Loucy (cell line): ENCODE measurements around the gene TNFRSF19.

Experiments
- H2AFZ ChIP-seq: fragments of 200-600 bp; sonication (generic); 2 replicates; pipeline ENCODE4 v1.6.0; 2016; ENCODE audit warnings: antibody characterized with exemption, mild to moderate bottlenecking, low read length, moderate library complexity
- H3F3A ChIP-seq: fragments of 200-600 bp; 2 replicates; pipeline ENCODE4 v1.6.0; 2016; ENCODE audit warnings: antibody characterized with exemption, low read depth, mild to moderate bottlenecking
- H3K27me3 ChIP-seq: fragments of 200-600 bp; sonication (generic); 2 replicates; pipeline ENCODE4 v1.6.1; 2014; ENCODE audit warnings: low read length, mild to moderate bottlenecking; ENCODE audit not compliant: insufficient read depth, poor library complexity, severe bottlenecking
- H3K36me3 ChIP-seq: fragments of 200-600 bp; sonication (generic); 2 replicates; pipeline ENCODE4 v1.6.1; 2016; ENCODE audit warnings: low read length; ENCODE audit not compliant: insufficient read depth
- H3K4me1 ChIP-seq: fragments of 200-600 bp; sonication (generic); 2 replicates; pipeline ENCODE4 v1.5.1; 2014; ENCODE audit warnings: low read length, mild to moderate bottlenecking; ENCODE audit not compliant: insufficient read depth, poor library complexity, severe bottlenecking
- H3K4me2 ChIP-seq: fragments of 200-600 bp; sonication (generic); 2 replicates; pipeline ENCODE4 v1.6.0; 2014; ENCODE audit warnings: antibody characterized with exemption, low read length, low read depth, mild to moderate bottlenecking; ENCODE audit not compliant: poor library complexity, severe bottlenecking
- H3K4me3 ChIP-seq: fragments of 200-600 bp; sonication (generic); 2 replicates; pipeline ENCODE4 v1.5.1; 2014; ENCODE audit warnings: low read length, mild to moderate bottlenecking, mixed read lengths; ENCODE audit not compliant: poor library complexity, severe bottlenecking
- H3K79me2 ChIP-seq: fragments of 200-600 bp; sonication (generic); 2 replicates; pipeline ENCODE4 v1.6.1; 2014; ENCODE audit warnings: low read length; ENCODE audit not compliant: insufficient read depth
- H3K9ac ChIP-seq: fragments of 200-600 bp; sonication (generic); 2 replicates; pipeline ENCODE4 v1.6.0; 2014; ENCODE audit warnings: mild to moderate bottlenecking, low read depth, low read length, moderate library complexity; ENCODE audit not compliant: poor library complexity, severe bottlenecking
- H3K9me2 ChIP-seq: fragments of 200-600 bp; sonication (generic); replicated peaks from 2 replicates; pipeline ENCODE4 v1.6.1; 2016; ENCODE audit warnings: low read depth, low read length, mixed read lengths
- H3K9me3 ChIP-seq: fragments of 200-600 bp; sonication (generic); 2 replicates; pipeline ENCODE4 v1.6.1; 2014; ENCODE audit warnings: mild to moderate bottlenecking, antibody characterized with exemption, low read length, low read depth; ENCODE audit not compliant: insufficient read depth
- H4K20me1 ChIP-seq: fragments of 200-600 bp; sonication (generic); 2 replicates; pipeline ENCODE4 v1.6.0; 2014; ENCODE audit warnings: antibody characterized with exemption, low read length, mild to moderate bottlenecking; ENCODE audit not compliant: insufficient read depth, poor library complexity, severe bottlenecking
- EZH2phosphoT487 ChIP-seq: fragments of 200-600 bp; IDR thresholded peaks from 2 replicates; pipeline ENCODE4 v1.6.1; 2018; ENCODE audit warnings: antibody characterized with exemption, mild to moderate bottlenecking, moderate library complexity, borderline replicate concordance
- TF ChIP-seq, protein P1 (sequence below): fragments of 200-600 bp; sonication (generic); conservative IDR thresholded peaks from 2 replicates; pipeline ENCODE4 v1.5.1; 2014; ENCODE audit warnings: mild to moderate bottlenecking, antibody characterized with exemption, low read length

TNFRSF19 gene

DNA sequence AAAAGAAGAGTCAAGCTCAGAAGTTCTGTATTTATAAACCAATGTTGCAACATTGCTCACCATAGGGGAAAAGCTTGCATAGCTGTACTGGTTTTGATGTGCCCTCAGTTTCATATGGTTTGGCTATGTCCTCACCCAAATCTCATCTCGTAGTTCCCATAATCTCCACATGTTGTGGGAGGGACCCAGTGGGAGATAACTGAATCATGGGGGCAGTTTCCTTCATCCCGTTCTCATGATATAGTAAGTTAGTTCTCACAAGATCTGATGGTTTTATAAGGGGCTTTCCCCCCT lies 73.9 kb downstream of the TNFRSF19 start:
- no peak overlapping the region for H3K4me2 ChIP-seq
- no peak overlapping the region for H2AFZ ChIP-seq
- TF ChIP-seq, protein P1, sequence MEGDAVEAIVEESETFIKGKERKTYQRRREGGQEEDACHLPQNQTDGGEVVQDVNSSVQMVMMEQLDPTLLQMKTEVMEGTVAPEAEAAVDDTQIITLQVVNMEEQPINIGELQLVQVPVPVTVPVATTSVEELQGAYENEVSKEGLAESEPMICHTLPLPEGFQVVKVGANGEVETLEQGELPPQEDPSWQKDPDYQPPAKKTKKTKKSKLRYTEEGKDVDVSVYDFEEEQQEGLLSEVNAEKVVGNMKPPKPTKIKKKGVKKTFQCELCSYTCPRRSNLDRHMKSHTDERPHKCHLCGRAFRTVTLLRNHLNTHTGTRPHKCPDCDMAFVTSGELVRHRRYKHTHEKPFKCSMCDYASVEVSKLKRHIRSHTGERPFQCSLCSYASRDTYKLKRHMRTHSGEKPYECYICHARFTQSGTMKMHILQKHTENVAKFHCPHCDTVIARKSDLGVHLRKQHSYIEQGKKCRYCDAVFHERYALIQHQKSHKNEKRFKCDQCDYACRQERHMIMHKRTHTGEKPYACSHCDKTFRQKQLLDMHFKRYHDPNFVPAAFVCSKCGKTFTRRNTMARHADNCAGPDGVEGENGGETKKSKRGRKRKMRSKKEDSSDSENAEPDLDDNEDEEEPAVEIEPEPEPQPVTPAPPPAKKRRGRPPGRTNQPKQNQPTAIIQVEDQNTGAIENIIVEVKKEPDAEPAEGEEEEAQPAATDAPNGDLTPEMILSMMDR, result no peak
- no peak for TF ChIP-seq EZH2phosphoT487

DNA sequence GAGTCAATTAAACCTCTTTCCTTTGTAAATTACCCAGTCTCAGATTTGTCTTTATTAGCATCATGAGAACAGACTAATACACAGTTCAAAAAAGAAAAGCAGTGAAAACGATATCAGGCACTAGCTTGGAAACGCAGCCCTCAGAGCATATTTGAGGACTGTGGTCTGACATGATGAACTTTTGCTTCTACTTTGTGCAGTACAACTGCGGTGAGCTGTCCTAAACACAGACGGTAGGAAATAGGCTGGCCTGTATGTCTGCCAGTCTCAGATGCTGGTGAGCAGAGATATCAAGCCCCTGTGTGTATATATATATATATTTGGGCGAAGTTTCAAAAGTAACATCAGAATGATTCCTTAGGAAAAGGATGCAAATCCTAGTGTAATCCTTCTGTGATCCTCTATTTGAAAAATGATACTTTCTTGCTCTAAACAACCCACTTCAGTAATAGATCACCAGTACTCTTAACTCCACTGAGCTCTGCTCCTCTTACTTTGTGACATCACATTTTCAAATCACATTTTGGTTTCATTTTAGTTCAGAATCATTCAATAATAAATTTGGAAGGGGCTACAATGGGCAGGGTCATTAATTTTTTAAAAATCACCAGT lies 74.4 kb downstream of the TNFRSF19 start:
- TF ChIP-seq, protein P1, result no peak
- no peak for TF ChIP-seq EZH2phosphoT487
- no peaks in the 10 kb centered on the region for H3K4me1 ChIP-seq
- no peaks in the 10 kb centered on the region for H3K79me2 ChIP-seq
- peaks cover 79% of the 10 kb centered on the region for H3K27me3 ChIP-seq
- H3K4me3 ChIP-seq, result no peak overlapping the region
- H3K9me3 ChIP-seq, result no peaks in the 10 kb centered on the region
- no peaks in the 10 kb centered on the region for H3K9me2 ChIP-seq
- H2AFZ ChIP-seq, result no peak overlapping the region
- no peak overlapping the region for H3K9ac ChIP-seq
- no peaks in the 10 kb centered on the region for H3F3A ChIP-seq
- H3K4me2 ChIP-seq, result no peak overlapping the region
- no peaks in the 10 kb centered on the region for H3K36me3 ChIP-seq
- no peaks in the 10 kb centered on the region for H4K20me1 ChIP-seq

More for the DNA sequence above, 73.9 kb downstream of the TNFRSF19 start:
- Histone ChIP-seq H3K27me3 (peaks cover 76% of the 10 kb centered on the region), H3F3A (no peaks in the 10 kb centered on the region), H4K20me1 (no peaks in the 10 kb centered on the region), H3K36me3 (no peaks in the 10 kb centered on the region), H3K4me1 (no peaks in the 10 kb centered on the region), H3K9ac (no peak overlapping the region), H3K79me2 (no peaks in the 10 kb centered on the region), H3K9me2 (no peaks in the 10 kb centered on the region), H3K4me3 (no peak overlapping the region), H3K9me3 (no peaks in the 10 kb centered on the region)

DNA sequence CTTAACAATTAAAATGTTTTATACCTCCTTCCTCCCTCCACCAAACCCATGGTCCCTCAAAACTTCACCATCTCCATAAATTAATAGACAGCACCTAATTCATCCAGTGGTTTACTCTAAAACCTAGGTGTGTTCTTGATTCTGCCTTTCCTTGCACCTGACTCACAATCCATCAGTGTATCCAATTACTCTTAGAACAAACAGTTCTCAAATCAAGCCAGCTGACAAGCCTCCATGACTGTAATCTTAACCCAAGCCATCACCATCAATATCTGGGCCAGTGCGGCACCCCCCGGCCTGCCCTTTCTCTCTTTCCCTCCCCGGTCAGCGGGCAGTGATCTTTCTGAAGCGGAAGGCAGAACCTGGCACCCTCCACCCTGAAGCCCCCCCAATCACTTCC lies 75.6 kb downstream of the TNFRSF19 start:
- Histone ChIP-seq H3K9me3 (no peaks in the 10 kb centered on the region), H2AFZ (no peak overlapping the region), H3K9me2 (no peaks in the 10 kb centered on the region), H4K20me1 (no peaks in the 10 kb centered on the region), H3F3A (no peaks in the 10 kb centered on the region), H3K79me2 (no peaks in the 10 kb centered on the region), H3K4me1 (no peaks in the 10 kb centered on the region), H3K27me3 (peaks cover 79% of the 10 kb centered on the region), H3K4me2 (no peak overlapping the region), H3K36me3 (no peaks in the 10 kb centered on the region), H3K4me3 (no peak overlapping the region), H3K9ac (no peak overlapping the region)
- no peak for TF ChIP-seq EZH2phosphoT487
- TF ChIP-seq, protein P1, result no peak
